OCI-LY1 (cell line): ENCODE results near the gene IL24.

Experiments used
- H2AFZ ChIP-seq: fragments of 200-600 bp; sonication (generic), shearing (Covaris generic); 2 replicates; pipeline ENCODE4 v1.6.0; 2014; ENCODE audit warnings: antibody characterized with exemption, mild to moderate bottlenecking, low read length
- H3F3A ChIP-seq: fragments of 200-600 bp; sonication (generic), shearing (Covaris generic); 2 replicates; pipeline ENCODE4 v1.6.0; 2014; ENCODE audit warnings: mild to moderate bottlenecking, antibody characterized with exemption, low read length, moderate library complexity; ENCODE audit not compliant: insufficient read depth
- H3K27ac ChIP-seq: fragments of 200-600 bp; sonication (generic); 2 replicates; pipeline ENCODE4 v1.5.1; 2014; ENCODE audit warnings: low read length, mixed run types, mild to moderate bottlenecking, low read depth; ENCODE audit not compliant: poor library complexity, severe bottlenecking
- H3K27me3 ChIP-seq: fragments of 200-600 bp; sonication (generic); 2 replicates; pipeline ENCODE4 v1.6.0; 2014; ENCODE audit warnings: antibody characterized with exemption, mild to moderate bottlenecking, low read length, moderate library complexity; ENCODE audit not compliant: insufficient read depth
- H3K36me3 ChIP-seq: fragments of 200-600 bp; sonication (generic); 2 replicates; pipeline ENCODE4 v1.6.1; 2014; ENCODE audit warnings: mild to moderate bottlenecking, antibody characterized with exemption, low read length, moderate library complexity, mixed read lengths; ENCODE audit not compliant: insufficient read depth
- H3K4me1 ChIP-seq: fragments of 200-600 bp; sonication (generic); 2 replicates; pipeline ENCODE4 v1.5.1; 2014; ENCODE audit warnings: mild to moderate bottlenecking, low read length, moderate library complexity; ENCODE audit not compliant: insufficient read depth, severe bottlenecking
- H3K4me2 ChIP-seq: fragments of 200-600 bp; sonication (generic), shearing (Covaris generic); 2 replicates; pipeline ENCODE4 v1.6.1; 2014; ENCODE audit warnings: low read length
- H3K4me3 ChIP-seq: fragments of 200-600 bp; sonication (generic); 2 replicates; pipeline ENCODE4 v1.5.1; 2014; ENCODE audit warnings: low read length, low read depth, mild to moderate bottlenecking, mixed read lengths; ENCODE audit not compliant: poor library complexity, severe bottlenecking
- H3K79me2 ChIP-seq: fragments of 200-600 bp; shearing (Covaris generic); 2 replicates; pipeline ENCODE4 v1.6.1; 2016; ENCODE audit warnings: mixed run types, low read length, mixed read lengths; ENCODE audit not compliant: insufficient read depth
- H3K9ac ChIP-seq: fragments of 200-600 bp; sonication (generic), shearing (Covaris generic); 2 replicates; pipeline ENCODE4 v1.6.1; 2014; ENCODE audit warnings: mild to moderate bottlenecking, low read length, mixed read lengths
- H3K9me2 ChIP-seq: fragments of 200-600 bp; sonication (generic), shearing (Covaris generic); 2 replicates; pipeline ENCODE4 v1.6.1; 2014; ENCODE audit warnings: low read depth, mild to moderate bottlenecking, low read length, mixed read lengths
- H3K9me3 ChIP-seq: fragments of 200-600 bp; shearing (Covaris generic); 2 replicates; pipeline ENCODE4 v1.6.1; 2014; ENCODE audit warnings: low read length, mixed read lengths
- H4K20me1 ChIP-seq: fragments of 200-600 bp; sonication (generic), shearing (Covaris generic); 2 replicates; pipeline ENCODE4 v1.6.0; 2016; ENCODE audit warnings: mild to moderate bottlenecking, low read length; ENCODE audit not compliant: insufficient read depth
- EZH2 ChIP-seq: fragments of 200-600 bp; sonication (generic), shearing (Covaris generic); IDR thresholded peaks from 2 replicates; pipeline ENCODE4 v1.8.0; 2017; ENCODE audit warnings: borderline replicate concordance, mixed run types, mild to moderate bottlenecking, antibody characterized with exemption, low read length, moderate library complexity, mixed read lengths
- TF ChIP-seq, protein P1 (sequence below): fragments of 200-600 bp; sonication (generic), shearing (Covaris generic); IDR thresholded peaks from 2 replicates; pipeline ENCODE4 v1.5.1; 2017; ENCODE audit warnings: mild to moderate bottlenecking, antibody characterized with exemption, low read length, moderate library complexity, mixed read lengths

IL24 gene

DNA sequence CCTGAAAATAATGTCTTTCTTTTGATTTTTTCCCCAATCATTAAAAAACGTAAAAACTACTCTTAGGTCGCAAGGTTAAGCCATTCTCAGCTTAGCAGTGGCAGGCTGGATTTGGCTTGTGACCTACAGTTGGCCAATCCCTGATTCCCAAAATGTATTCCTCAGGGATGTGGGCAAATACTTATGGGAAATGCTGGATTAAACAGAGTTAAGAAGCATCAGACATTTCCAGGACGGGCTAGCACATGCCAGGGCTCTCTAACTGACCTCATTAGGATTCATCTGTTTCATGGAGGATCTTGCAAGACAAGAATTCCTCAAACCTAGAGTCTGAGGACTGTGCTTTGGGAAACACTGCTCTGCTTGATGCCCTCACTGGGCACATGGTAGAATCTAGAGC, 982 bp upstream of the IL24 start:
- Histone ChIP-seq H3K9me2 (no peaks in the 10 kb centered on the region), H3K9me3 (no peaks in the 10 kb centered on the region), H3K79me2 (no peaks in the 10 kb centered on the region), H3F3A (no peaks in the 10 kb centered on the region), H3K4me2 (no peak overlapping the region), H3K4me3 (no peak overlapping the region), H2AFZ (no peak overlapping the region), H3K36me3 (no peaks in the 10 kb centered on the region), H3K9ac (no peak overlapping the region), H3K4me1 (no peaks in the 10 kb centered on the region), H4K20me1 (no peaks in the 10 kb centered on the region), H3K27ac (no peak overlapping the region), H3K27me3 (peaks cover 4% of the 10 kb centered on the region; the same call in 1 of the 2 replicates)
- no peak for TF ChIP-seq EZH2
- TF ChIP-seq, protein P1, sequence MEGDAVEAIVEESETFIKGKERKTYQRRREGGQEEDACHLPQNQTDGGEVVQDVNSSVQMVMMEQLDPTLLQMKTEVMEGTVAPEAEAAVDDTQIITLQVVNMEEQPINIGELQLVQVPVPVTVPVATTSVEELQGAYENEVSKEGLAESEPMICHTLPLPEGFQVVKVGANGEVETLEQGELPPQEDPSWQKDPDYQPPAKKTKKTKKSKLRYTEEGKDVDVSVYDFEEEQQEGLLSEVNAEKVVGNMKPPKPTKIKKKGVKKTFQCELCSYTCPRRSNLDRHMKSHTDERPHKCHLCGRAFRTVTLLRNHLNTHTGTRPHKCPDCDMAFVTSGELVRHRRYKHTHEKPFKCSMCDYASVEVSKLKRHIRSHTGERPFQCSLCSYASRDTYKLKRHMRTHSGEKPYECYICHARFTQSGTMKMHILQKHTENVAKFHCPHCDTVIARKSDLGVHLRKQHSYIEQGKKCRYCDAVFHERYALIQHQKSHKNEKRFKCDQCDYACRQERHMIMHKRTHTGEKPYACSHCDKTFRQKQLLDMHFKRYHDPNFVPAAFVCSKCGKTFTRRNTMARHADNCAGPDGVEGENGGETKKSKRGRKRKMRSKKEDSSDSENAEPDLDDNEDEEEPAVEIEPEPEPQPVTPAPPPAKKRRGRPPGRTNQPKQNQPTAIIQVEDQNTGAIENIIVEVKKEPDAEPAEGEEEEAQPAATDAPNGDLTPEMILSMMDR, result no peak

DNA sequence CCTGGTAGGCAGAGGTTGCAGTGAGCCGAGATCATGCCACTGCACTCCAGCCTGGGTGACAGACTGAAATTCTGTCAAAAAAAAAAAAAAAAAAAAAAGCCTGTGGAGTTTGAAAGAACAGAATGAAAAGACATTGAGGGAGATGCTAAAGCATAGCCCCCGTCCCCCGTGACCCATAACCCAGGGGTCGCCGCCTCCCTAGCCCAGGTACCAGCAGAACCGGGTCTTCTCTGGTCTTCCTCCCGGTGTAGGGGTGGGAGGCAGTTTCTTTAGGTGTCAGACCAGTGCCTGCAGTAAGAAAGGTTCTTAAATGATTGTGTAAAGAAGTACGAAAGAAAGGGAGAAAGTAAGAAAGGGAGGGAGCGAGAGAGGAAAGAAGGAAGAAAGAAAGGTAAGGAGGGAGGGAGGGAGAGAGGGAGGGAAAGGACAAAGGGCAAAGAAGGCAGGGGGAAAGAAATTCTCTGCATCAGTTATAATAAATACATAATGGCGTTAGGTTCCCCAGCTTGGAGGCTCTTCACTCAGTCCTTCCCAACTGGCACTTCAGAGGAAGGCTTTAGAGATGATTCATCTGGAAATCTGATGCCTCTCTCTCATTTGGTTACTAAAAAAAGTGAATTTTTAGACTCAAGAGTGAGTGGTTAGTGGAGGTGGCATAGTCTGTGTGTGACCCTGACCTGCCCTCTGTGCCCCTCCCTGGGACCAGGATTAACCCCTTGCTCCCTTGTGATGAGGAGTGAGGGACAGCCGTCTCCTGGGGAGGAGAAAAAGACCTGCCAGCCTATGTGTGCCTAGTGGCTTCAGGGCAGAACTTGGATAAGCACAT, 1.1 kb downstream of the IL24 start:
- Histone ChIP-seq H3K9me2 (no peaks in the 10 kb centered on the region), H4K20me1 (no peaks in the 10 kb centered on the region), H3K9ac (no peak overlapping the region), H3K36me3 (no peaks in the 10 kb centered on the region), H3K4me3 (no peak overlapping the region), H3K4me1 (no peaks in the 10 kb centered on the region), H3K79me2 (no peaks in the 10 kb centered on the region), H3K9me3 (no peaks in the 10 kb centered on the region), H3K27me3 (peaks cover 2% of the 10 kb centered on the region; the same call in 1 of the 2 replicates), H2AFZ (no peak overlapping the region), H3K4me2 (no peak overlapping the region), H3K27ac (no peak overlapping the region), H3F3A (no peaks in the 10 kb centered on the region)
- TF ChIP-seq, protein P1, result no peak
- TF ChIP-seq EZH2, result no peak

DNA sequence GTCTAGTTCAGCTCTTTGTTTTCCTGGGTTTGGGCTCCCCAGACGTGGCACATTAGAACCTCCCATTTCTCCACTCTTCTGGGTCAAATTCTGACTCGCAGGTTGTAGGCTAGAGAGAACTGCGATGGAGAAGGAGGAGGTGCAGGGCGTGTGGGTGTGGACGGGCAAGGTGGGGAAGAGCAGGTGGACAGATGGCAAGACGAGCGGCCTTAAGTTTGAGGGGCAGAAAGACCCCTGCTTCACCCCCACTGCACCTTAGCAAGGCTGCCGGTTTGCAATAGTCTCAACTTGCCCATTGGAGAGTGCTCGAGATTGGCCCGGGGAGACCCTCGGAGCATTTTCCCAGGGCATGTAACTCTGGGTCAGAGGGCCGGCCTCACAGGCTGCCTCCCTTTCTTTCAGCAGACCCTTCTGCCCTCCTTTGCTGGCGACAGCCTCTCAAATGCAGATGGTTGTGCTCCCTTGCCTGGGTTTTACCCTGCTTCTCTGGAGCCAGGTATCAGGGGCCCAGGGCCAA, 1.7 kb downstream of the IL24 start:
- no peaks in the 10 kb centered on the region; the same call in 1 of the 2 replicates for H3K27me3 ChIP-seq
- no peaks in the 10 kb centered on the region for H4K20me1 ChIP-seq
- no peak for TF ChIP-seq EZH2
- TF ChIP-seq, protein P1, result no peak
- H3K4me1 ChIP-seq, result no peaks in the 10 kb centered on the region
- no peaks in the 10 kb centered on the region for H3K36me3 ChIP-seq
- H3K79me2 ChIP-seq, result no peaks in the 10 kb centered on the region
- no peak overlapping the region for H3K27ac ChIP-seq
- H3K4me2 ChIP-seq, result no peak overlapping the region
- H3K4me3 ChIP-seq, result no peak overlapping the region
- H3K9me3 ChIP-seq, result no peaks in the 10 kb centered on the region
- H3K9me2 ChIP-seq, result no peaks in the 10 kb centered on the region
- H2AFZ ChIP-seq, result no peak overlapping the region
- no peak overlapping the region for H3K9ac ChIP-seq
- H3F3A ChIP-seq, result no peaks in the 10 kb centered on the region
